ENCODE results near the gene SEMA4C.
A peak's percentile ranks its signal among the peaks of the same experiment; 100 is the strongest.

Gene SEMA4C

GRCh38 chr2:96839875-96840850 lies 29.7 kb downstream of the SEMA4C start:
- DNase-seq = no peak

GRCh38 chr2:96839293-96839874 lies 30.5 kb downstream of the SEMA4C start:
- peak; percentile 68 for DNase-seq

- DNase-seq = no peak
Measured at GRCh38 chr2:96838345-96839292, 31.3 kb downstream of the SEMA4C start.

GRCh38 chr2:96837575-96837974 lies 32.3 kb downstream of the SEMA4C start:
- DNase-seq = no peak

GRCh38 chr2:96835830-96836229 lies 34.0 kb downstream of the SEMA4C start:
- no peak for DNase-seq

GRCh38 chr2:96832754-96833507 lies 36.9 kb downstream of the SEMA4C start:
- no peak for DNase-seq

- no peak for DNase-seq
Measured at GRCh38 chr2:96832408-96832753, 37.5 kb downstream of the SEMA4C start.

GRCh38 chr2:96831679-96832078 lies 38.2 kb downstream of the SEMA4C start:
- no peak for DNase-seq

GRCh38 chr2:96830044-96830562 lies 39.8 kb downstream of the SEMA4C start:
- no peak for DNase-seq

GRCh38 chr2:96828874-96829273 lies 41.0 kb downstream of the SEMA4C start:
- DNase-seq = no peak

GRCh38 chr2:96828436-96828835 lies 41.4 kb downstream of the SEMA4C start:
- DNase-seq = no peak

GRCh38 chr2:96826546-96827278 lies 43.2 kb downstream of the SEMA4C start:
- DNase-seq = no peak

GRCh38 chr2:96825057-96825456 lies 44.8 kb downstream of the SEMA4C start:
- no peak for DNase-seq

GRCh38 chr2:96824079-96824870 lies 45.6 kb downstream of the SEMA4C start:
- no peak for DNase-seq

- no peak for DNase-seq
Measured at GRCh38 chr2:96823198-96823597, 46.7 kb downstream of the SEMA4C start.

GRCh38 chr2:96822786-96823185 lies 47.1 kb downstream of the SEMA4C start:
- no peak for DNase-seq

- DNase-seq = no peak
Measured at GRCh38 chr2:96821113-96821675, 48.7 kb downstream of the SEMA4C start.

GRCh38 chr2:96819876-96820511 lies 49.9 kb downstream of the SEMA4C start:
- DNase-seq = no peak

GRCh38 chr2:96819128-96819875 lies 50.6 kb downstream of the SEMA4C start:
- DNase-seq = no peak
